GM04503 (cell line): Measurements from ENCODE around the gene AOPEP.
A peak's percentile ranks its signal among the peaks of the same experiment; 100 is the strongest.

Experiments
- DNase-seq: peaks from one replicate; pipeline ENCODE4 v3.0.0-alpha.2; 2012; ENCODE audit warnings: low read depth

The AOPEP gene

DNA sequence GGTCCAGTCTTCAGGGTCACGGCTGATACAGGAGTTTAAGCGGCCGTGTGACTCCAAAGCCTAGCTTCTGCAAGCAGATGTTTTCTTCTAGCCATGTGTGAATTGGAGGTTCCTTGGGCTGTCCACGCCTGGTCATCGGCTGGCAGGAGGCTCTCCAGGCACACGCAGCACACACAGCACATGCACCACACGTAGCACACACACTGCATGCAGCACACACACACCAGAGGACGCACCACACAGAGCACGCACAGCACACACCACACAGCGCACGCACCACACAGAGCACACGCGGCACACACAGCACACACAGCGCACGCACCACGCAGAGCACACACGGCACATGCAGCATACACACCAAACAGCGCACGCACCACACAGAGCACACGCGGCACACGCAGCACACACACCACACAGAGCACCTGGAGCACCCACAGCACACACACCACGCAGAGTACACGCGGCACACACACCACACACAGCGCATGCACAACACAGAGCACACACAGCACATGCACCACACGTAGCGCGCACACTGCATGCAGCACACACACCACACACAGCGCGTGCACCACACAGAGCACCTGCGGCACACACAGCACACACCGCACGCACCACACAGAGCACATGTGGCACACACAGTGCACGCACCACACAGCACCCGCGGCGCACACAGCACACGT is 356.7 kb downstream of the AOPEP start:
- no peak for DNase-seq

DNA sequence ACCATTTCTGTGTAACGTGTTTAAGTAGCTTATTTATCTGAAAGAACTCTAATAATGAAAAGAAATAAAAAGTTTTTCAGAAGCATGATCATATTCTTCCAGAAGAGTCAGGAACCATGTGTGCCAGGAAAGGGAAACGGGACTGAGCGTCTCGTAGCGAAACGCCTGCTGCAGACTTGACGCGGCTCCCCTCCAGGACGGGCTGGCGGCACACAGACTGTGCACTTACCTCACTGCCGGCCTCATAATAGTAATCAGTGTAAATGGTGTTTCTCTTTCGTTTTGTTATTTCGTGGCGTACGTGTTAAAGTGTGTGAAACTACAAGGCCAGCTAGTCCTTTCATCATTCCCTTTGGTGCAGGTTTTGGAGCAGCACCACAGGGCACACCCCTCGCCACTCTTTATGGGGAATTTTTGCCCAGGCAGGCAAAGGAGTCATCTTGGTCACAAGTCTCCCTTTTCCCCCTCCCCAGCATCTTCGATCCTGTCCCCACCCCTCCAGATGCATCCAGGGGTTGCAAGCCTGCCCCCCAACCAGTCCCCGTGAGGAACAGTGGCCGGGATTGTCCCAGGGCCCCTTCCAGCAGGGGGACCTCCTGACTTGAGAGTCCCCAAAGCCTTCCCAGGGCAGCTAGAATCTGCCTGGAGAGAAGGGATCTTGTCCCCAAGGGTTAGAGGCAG is 357.9 kb downstream of the AOPEP start:
- DNase-seq: no peak

DNA sequence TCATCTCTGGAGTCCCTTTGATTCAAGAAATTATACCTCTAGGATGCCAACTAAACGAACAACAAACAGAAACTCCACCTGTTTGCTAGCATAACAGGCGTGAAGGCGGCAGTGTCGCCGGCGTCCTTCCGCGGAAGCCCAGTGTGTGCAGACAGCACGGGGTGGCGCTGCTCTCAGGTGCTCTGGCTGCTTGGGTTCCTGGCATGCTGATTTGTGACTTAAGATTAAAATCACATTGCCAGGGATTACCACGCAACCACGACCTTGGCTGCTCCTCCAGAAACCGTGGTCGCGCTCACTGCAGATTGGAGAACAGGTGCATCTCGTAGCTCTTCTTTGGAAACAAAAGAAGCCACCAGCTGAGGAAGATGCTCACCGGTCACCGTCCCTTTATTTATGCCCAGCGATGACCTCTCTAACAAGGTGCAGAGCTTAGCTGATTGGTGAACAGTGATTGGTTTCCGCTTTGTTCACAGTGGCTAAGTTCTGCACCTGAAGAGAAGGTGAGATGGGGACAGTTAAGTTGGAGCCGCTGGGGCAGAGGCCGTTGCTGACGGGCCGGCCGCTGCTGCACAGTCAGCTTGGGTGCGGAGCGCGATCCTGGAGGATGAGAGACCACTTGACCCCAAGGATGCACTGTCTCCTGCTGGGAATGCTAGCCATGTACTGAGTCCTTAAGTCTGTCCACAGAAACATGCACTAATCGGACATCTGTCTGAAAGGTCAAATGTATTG is 358.7 kb downstream of the AOPEP start:
- DNase-seq: no peak

DNA sequence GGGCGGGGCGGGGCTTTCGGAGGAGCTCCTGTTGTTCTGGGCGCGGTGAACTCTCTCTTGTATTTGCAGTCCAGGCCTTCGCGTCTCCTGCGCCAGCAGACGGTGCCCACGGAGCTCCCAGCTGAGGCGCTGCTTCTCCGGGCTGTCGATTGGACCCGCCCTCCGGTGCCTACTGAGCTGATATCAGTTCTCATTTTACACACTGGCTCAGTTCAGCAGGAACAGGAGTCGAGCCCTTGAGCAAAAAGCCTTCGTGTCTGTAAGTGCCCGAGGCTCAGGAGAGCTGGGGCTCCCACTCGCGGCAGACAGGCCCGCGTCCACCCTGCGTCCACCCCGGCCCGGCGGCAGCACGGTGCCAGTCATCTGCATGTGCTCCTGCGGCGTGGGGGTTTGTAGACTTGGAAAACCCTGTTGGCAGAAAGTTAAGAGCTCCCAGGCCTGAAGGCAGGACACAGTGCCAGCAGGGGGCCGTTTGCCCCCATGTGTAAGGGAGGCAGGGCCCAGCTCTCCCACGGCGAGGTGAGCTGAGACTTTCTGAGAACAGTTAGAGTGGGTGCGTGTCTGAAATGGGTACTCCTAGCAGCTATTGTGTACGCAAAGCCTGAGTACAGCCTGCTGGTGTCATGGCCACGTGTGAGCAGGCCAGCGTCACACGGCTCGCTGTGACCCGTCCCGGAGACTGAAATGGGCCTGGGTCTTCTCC is 359.5 kb downstream of the AOPEP start:
- no peak for DNase-seq

DNA sequence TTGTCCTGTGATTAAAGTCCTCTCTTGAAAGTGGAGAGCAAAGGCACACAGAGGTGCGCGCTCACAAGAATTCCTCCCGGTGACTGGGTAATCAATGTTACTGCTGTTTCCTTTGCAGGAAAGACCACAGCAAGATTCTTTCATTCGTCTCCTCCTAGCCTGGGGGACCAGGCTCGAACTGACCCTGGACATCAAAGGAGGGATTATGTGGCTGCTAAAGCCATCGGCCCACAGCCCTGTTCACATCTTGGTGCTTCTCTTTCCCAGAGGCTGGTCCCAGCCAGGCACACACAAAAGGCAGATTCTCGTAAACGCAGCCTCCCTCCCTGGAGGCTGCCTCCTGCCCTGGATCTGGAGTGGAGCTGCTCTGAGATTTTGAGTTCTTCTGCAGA is 360.1 kb downstream of the AOPEP start:
- DNase-seq: no peak

DNA sequence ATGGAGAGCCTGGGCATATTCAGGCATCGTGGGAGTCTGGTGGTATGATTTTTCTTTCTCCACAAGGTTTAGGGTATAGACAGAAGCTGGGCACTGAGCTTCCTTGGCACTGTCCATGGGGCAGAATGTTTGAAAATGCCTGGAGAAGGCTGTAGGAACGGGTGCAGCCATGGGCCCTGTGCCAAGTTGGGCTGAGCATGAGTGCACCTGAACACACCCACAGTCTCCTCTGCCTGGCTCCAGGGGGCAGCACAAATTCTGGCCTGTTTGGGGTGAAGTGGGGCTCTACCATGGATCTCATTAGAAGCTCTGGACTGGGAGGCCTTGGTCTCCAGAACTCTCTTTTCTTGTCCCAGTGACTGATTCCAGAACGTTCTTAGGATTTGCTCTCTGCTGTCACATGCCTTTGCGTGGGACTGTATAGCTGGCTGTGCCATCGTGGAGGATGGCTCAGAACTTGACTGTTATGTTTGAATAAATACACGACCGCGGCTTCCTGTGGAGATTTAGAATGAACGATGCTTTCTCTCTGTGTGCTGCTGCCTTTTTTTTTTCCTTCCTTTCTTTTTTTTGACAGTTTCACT is 361.3 kb downstream of the AOPEP start:
- no peak for DNase-seq

DNA sequence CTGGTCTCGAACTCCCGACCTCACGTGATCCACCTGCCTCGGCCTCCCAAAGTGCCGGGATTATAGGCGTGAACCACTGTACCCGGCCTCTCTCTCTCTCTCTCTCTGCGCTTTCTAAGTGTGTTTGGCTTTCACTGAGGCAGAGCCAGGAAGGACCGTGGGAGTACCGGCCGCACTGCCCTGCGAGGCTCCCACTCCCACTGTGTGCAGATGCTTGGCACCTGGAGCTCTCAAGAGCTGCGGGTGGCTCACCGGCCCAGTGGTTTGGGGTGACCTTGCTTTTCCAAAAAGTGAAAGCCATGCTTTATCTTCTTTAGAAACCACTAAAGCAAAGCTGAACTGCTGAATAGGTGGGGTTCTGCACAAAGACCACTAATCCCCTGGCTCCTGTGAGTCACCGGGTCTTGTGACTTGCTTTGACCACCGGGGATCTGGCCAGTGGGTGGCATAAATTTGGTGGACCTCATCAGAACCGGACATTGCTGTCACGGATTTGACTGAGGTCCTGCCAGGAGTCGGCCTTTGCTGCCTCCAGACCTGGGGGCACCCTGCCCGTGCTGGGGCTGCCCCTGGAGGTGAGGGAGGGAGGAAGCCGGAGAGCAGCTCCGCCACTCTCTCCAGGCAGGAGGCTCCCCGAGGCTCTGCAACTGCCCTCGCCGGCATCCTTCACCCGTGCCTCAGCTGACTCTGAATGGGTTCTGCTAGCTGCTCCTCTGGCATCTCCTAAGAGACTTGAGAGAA is 362.1 kb downstream of the AOPEP start:
- DNase-seq: no peak

DNA sequence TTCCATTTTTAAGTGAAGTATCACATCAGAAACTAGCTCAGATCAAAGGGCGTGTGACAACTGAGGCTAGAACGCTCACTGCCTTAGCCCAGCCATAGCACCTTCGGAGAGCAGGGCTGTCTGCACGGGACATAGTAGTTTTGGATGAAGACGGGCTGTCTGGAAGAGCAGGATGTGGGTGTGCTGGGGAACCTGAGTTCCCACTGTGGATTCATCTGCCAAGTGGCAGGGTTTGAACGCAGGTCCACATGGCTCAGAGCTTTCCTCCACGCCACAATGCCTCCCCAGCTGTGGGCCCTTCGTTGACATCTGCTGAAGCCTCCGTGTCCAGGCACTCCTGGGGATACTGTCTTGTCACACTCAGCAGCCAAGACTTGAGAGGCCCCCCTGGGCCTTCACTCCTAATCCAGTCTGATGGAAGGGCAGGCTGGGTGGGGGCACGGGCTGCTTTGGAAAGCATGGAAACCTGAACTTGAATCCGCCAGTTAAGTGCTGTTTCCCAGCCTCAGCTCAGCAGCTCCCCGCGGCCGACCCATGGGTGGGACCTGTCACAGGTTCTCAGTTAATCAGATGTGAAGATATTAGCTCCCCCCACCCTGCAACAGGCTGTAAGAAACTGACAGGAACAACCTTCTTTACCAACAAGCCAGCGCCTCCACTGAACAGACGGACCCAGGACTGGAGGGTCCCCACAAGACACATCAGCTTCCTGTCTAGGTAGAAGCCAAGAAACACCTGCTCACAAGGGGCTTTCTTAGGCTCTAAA is 362.9 kb downstream of the AOPEP start:
- DNase-seq: no peak

DNA sequence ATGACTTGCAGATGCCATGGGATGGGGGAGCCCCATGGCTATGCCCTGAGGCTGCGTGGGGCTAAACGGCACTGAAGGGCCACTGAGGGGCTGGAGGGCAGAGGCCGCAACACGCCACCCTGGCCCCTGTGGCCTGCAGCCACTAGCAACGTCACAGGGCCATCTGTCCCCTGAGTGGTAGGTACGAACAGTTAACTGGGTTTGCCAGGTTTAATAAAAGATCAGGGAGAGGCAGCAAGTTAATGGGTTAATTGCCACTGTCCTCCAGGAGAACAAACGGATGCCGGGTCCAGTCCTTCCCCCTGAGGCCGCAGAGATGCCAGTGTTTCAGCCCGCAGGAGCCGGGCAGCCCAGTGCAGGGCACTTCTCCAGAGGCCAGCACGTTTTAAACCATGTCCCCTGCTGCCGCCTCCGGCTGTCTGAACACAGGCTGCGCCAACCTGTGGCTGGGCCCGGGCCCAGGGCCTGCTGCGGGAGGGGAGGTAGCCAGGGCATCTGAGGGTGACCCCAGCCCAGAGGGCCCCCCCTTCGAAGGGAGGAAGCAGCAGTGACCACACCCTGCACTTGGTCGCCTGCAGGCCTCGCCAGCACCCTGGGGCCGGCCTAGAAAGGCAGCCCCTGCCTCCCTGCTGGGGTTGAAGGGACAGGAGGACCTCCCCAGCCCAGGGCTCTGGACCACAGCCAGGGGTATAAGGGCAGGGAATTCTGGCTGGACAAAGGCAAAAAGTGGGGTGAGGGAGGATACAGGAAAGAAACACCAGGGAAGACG is 363.7 kb downstream of the AOPEP start:
- no peak for DNase-seq

DNA sequence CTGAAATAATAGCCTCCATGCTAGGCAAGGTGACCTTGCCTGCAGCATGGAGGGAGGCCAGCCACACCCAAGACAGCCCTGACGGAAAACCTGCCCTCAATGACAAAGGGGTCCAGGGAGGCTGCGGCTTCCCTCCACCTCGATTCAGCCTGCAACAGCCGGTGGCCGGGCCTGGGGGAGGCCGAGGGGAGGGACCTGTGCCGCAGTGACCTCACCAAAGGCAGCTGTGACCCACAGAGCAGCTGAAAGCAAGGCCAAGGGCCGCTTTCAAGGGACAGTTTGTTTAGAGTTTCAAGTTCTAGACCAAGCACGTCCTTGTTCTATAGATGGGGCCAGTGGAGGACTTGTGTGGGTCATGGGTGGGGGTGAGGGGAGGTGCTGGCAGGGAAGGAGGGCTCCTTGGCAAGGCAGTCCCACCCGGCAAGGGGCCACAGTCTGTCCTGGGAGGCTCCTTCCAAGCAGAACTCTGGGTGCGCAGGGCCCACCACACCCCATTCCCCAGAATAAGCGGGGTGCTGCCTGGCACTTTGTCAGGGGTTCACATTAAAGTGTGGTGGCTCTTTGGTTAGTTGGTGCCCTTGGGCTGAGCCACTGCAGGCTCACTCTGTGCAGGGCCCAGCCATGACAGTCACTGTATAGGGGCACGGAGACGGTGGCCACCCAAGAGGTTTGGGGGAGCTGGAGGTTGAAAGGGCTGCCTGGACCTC is 364.5 kb downstream of the AOPEP start:
- no peak for DNase-seq

DNA sequence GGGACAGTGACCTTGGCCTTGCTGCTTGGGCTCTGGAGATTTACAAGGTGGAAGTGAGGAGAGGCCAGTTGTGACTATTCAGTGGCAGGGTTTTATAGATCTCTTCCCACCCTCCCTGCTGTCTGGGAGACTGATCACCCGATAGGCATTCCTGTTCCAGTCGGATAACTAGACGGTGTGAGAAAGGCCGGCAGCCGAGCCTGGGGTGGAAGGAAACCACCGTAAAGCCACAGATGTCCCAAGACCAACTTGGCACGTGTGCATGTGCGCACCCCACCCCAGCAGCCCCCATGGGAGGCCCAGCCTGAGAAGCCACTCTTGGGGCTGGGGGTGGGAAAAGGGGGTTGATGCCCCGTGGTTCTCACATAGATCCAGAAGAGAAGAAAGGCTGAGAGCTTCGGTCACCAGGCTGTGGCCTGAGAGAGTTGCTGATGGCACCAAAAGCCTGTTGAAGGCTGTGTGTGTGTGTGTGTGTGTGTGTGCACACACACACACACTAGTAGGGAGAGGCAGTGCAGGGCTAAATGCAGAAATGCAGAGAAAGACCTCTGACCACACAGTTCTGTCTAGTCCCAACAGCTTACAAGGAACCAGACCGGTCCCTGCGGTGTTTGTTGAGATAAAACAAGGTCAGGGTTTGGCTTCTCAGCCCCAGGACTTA is 365.2 kb downstream of the AOPEP start:
- no peak for DNase-seq

DNA sequence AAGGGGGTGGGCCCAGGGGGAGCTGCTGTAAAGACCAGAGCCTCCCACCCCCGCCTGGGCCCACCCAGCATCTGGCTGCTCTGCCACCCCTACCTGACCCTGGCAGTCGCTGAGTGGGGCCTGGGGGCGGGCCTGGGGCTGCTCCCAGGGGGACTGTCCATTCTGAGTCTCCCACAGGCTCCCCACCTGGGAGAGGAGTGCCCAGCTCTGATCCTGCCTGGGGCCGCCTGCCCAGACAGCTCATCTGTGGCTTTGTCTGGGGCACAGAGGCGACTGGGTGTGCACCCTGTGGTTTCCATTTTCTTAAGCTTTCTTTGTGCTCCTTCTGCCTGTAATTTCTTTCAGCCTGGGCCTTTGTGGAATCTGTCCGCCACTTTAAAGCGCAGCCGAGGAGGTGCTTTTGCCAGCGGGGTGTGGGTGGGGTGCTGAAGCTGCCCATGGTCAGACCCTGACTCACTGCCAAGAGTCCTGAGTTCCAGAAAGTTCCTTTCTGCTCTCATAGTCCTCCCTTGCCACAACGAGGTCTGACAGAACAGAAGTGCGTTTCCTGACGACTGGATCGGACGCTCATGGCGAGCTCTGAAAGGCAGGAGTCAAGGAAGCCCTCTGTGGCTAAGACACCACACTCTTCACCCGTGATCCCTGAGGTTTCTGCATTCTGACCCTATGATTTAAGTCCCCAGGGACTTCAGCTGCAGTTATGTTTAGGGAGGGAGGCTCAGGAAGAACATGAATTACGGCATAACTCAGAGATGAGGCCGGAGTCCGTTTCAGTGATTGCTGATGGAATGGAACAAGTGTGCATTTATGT is 366.0 kb downstream of the AOPEP start:
- peak; percentile 33 for DNase-seq

DNA sequence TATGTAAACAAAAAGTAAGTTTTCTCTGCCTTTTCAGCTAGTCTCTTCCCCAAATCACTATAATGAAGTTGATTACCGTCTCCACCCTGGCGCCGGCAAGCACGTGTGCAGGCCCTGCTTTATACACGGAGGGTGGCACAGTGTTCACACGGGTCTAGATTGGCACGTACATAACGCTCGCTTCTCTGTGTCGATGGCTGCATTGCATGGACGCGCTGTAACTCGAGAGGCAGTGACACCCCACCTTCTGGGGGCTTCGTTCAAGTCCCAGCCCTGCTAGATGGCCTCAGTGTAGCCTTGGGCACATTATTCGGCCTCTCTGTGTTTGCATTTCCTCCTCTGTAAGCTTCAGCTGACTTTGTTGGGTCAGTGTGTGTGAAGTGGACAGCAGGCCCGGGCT is 367.1 kb downstream of the AOPEP start:
- DNase-seq: no peak

DNA sequence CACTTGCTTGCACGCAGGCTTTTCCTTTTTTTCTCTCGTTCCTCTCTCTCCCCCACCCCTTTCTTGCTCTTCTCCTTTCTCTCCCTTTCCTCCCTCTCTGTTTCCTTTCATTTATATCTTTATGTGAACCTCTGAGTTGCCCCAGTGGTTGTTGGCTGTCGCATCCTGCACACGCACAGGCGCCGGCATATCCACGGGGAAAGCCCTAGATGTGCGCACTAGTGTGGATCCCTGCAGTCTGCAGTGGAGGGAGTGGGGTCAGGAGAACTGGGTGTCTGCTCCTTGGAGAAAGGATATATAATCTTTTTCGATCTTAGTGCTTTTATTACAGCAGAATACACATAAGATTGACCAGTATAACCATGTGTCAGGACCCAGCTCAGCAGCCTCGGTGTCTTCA is 367.5 kb downstream of the AOPEP start:
- DNase-seq: no peak

DNA sequence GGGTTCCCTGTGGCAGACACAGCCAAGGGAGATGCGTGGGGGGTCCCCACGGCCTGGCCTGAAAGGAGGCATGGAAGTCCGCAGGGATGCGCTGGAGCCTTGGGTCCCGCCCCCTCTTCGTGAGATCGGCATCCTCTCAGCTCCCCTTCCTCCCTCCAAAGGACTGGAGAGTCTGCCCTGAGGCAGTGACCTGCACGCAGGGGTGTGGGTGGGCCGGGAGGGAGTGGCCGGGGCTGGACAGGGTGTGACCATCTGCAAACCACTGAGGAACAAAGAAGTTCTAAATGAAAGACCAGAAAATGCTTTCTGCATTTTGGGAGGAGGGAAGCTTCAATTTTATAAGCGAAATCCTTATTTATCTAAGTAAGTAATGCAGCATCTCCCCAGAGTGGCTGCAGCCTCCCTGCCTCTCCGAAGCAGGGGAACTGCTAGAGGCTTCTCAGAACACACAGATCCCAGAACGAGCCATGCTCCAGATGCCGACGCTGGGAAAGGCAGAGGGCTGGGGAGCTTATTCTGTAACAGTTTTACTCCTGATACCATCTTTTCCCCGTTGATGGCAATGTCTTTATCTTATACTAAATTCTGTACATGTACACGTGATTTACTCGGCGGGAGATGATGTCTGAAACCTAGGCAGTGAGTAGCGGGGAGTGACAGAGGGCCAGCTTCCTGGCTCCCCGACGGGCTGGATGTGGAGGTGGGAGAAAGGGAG is 369.3 kb downstream of the AOPEP start:
- no peak for DNase-seq

DNA sequence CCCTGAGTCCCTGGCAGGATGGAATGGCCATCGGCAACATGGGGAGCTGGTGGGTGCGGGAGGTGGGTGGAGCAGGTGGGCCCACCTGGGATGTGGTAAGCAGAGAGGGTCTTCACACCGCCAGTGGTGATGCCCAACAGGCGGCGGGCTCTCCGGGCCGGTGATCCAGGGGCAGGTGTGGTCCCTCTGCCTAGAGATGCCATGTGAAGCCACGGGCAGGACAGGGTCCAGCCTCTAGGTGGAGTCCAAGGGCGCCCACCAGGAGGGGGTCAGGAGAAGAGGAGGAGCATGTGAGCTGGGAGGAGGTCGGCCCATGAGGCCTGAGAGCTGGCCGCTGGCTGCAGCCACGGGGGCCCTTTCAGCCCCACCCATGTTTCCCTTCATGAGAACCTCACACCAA is 369.9 kb downstream of the AOPEP start:
- no peak for DNase-seq

DNA sequence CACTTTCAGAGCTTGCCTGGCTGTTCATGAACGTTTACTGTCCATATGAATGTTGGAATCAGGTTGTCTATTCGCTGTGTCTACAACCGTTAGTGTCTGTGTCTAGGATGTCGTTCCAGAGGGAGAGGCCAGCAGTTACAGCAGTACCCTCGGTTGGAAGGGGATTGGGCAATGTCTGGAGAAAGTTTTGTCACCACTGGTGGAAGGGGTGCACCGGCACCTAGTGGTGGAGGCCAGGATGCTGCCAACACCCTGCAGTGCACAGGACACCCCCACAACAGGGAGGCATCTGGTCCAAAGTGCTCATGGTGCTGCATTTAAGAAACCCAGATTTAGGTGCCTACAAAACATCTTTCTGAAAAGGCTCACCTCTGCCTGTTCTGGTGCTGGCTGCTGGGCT is 370.3 kb downstream of the AOPEP start:
- DNase-seq: no peak
